ENCODE data around the gene GRM8.

The GRM8 gene

DNA sequence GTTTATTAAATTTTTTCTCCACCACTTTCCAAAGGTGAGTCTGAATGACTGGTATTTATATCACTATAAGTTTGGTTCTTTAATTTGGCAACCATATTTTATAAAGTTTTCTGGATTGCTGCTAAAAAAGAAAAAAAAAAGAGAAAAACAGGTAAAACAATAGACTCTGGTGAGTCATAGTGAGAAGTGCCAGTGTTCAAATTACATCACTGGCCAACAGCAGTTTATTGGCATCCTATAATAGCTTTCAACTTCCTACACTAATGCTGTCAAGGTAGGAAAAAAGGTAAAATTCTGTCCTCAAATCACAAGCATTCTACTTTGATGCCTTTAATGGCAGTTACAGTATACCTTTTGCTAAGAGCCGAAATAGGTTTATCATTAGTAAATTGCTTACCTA is 808.8 kb downstream of the GRM8 start:
- DNase-seq (ENCODE audit: low read depth, low spot score), result no peak

DNA sequence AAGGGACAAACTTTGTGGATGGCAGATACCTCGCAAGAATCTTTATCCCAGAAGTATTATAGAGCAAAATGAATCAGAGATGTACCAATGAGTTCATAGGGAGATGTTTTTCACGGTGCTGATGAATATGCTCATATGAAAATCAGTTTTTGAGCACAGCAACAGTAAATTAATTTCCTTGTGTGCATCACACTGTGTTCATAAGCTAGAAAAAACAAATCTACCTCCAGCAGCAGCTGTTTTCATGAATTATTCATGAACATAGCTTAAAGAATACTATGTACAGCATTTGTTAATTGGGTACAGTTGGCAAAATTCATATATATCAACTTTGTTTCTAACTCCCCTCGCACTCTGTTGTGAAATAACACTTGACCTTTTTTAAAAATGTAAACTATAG is 809.8 kb downstream of the GRM8 start:
- DNase-seq (ENCODE audit: low read depth, low spot score), result no peak

DNA sequence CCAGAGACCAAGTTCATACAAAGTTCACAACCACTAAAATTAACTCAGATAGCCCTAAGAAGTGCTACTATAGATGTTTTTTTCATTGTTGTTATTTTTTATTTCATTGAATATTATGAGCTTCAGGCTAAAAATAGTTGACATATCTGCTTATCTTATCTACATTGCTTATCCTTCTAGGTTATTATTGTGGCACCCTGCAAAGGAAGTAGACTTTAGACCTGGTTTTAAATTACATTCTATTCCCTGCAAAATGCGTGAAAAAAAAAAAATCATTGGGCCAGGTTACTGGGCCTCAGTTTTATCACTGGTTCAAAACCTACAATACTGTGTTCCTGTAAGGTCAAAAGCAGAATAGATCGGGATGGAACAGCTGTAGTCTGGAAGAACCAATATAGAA is 811.0 kb downstream of the GRM8 start:
- no peak for DNase-seq (ENCODE audit: low read depth, low spot score)

DNA sequence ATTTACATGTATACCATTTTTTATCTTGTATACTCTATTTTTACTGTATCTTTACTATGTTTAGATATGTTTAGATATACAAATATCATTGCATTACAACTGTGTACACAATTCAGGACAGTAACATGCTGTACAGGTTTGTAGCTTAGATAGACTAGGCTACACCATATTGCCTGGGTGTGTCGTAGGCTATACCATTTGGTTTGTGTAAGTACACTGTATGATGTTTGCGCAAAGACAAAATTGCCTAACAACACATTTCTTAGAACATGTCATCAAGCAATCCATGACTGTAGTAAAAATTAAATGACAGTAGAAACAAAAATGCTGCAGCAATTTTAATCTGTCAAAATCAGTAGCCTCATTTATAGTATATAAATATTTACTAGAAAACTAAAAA is 812.2 kb downstream of the GRM8 start:
- no peak for DNase-seq (ENCODE audit: low read depth, low spot score)

DNA sequence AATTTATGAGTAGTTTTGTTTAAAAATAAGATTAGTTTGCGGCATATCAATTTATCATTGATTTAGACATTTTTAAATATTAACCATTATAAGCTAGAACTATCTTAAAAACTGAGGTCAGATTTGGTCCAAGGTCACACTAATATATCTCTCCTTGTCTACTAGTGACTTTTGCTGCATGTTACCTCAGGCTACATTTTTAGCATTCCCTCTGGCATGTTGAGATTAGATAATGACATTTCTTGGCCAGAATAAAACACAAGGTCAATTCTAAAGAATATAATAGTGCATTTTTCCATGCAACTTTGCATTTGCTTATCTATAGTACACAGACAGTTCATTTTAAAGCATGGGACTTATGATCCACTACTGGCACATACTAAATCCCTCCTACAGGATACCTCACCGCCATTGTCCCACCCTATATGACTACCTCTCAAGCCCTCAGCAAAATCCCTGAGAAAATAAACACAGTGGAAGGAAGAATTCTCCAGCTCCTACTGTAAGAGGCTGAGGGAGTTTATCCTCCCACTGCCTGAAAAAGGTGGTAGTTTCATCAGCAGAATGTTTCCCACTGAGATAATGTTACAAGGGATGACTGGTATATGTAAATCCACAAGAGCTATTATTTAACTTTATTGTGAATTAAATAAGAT is 816.4 kb downstream of the GRM8 start:
- no peak for DNase-seq (ENCODE audit: low read depth, low spot score)

DNA sequence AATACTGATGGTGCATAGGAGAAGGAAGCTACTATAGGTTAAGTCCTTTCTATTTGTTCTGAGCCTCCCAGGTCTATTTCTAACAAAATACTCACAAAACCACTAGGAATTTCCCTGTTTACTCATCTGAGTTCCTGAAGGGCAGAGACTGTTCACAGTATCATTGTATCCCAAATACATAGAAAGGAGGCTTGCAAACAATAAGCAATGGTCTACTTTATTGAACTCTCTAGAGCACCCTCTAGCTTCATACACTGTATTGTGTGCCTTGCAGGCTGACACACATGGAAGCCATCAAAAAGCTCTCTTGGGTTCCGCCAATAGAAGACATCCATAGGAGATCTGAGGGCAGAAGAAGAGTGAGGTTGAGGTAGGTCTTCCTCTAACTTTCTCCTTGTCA is 826.1 kb downstream of the GRM8 start:
- no peak for DNase-seq (ENCODE audit: low read depth, low spot score)

DNA sequence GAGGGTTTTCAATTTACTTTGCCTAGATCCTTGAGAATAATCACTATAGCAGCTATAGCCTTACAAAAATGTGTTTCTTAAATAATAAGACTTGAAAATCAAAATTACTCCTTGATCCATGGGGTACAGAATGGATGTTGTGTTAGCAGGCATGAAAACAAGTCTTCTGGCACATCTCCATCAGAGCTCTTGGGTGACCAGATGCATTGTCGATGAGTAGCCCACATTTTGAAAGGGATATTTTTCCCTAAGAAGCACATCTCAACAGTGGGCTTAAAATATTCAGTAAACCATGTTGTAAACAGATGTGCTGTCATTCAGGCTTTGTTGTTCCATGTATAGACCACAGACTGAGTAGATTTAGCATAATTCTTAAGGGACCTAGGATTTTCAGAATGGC is 827.8 kb downstream of the GRM8 start:
- DNase-seq (ENCODE audit: low read depth, low spot score), result no peak

DNA sequence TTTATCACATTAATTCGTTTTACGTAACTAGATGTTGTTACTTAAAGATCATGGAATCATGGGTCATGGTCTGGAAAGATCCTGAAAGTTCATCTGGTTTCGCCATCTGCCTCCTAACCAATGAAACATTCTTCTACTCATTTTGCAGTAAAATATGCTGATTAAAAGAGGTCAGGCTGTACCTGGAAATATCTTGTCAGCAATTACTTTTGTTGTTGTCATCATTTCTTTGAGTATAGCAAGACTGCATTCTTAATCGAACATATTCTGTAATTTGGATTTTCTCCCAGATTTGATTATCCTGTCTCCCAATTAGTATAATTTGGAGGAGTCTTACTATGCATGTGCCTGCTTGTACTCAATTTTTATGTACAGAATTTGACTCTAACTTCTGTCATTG is 833.7 kb downstream of the GRM8 start:
- DNase-seq (ENCODE audit: low read depth, low spot score), result no peak

DNA sequence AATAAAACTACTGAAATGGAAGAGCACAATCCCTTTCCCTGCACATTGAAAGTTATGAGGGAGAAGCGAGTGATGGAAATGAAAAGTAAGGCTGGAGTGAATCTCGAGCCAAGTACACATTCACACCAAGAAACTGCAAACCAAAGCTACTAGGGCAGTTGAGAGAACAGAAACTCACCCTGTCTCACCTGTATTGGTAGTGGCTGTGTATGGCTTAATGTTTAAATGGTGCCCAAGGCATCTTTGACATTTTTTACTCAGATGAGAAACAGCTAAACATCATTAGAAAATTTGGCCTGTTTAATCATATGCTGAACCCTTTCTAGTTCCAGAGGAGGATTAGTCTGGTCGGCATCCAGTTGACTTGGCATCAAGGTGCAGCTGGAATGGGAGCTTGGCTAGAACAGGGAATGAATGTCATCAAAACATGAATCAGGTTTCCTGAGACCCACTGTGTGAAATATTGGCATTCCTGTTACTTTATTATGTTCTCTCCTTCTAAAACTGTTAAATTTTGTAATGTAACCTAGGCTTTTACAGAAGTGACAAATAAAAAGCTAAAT is 840.8 kb downstream of the GRM8 start:
- no peak for DNase-seq (ENCODE audit: low read depth, low spot score)

DNA sequence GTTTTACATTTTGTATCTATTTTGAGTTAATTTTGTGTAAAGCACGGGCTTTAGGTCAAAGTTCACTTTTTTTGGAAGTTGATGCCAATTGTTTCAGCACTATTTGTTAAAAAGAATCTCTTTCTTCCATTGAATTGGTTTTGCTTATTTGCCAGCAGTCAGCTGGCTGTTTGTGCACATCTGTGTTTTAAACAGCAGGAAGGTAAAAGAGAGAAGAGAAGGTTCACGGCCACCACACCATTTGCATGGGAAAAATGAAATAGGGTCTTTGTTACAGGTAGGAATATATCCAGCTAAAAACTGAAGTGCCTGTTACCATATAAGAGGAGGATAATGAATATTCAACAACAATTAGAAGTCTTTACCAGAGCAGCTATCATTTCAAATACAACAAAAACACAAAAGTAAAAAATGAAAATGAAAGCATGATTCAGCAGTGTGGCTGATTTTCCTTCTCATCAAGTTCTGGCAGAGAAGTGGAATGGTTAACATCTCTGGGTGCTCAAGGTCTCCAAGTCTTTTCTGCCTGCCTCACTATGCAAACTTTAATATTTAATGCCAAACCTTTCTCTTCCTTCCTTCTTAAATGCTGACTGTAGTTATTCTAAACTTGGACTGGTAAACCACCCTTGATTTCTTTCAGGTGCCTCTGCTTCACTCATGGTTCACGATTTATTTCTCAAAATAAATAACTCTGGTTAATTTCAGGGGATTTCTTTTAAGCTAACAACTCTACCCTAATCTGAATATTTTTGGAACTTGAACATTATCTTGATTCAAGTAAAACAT is 841.5 kb downstream of the GRM8 start:
- no peak for DNase-seq (ENCODE audit: low read depth, low spot score)

DNA sequence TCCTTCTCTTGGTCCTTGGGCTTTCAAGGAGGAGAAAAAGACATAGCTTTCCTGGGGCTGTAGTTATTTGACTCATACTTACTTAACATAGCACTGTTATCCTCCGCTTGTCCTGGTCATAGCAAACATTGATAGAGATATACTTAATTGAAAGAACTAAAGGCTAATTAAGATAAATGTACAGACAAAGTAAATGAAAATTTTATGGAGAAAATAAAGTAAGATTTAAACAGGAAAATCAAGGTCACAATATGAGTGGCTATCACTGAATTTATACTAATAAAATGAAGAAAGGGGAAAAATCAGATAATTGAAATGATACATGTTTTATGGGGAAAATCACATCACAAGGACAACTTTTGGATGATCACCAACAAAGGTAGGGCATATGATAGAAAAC is 849.7 kb downstream of the GRM8 start:
- DNase-seq (ENCODE audit: low read depth, low spot score), result no peak

DNA sequence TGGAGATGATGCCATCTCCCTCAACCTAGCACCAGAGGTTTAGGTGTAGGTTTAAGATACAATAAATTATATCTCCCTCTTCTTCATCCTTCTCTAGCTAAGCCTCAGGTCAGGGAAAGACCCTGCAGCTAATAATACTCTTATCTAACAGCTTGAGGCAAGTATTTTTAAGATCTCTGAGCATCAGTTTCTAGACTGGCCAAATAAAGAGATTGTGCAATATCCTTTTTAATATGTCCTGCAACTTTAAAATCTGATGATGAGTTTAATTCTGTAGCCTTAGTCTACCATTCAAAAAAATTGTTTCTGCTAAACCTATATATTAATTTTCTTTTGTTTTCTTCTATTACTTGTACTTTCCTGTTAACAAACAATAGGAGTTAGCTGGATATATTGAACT is 850.8 kb downstream of the GRM8 start:
- no peak for DNase-seq (ENCODE audit: low read depth, low spot score)

DNA sequence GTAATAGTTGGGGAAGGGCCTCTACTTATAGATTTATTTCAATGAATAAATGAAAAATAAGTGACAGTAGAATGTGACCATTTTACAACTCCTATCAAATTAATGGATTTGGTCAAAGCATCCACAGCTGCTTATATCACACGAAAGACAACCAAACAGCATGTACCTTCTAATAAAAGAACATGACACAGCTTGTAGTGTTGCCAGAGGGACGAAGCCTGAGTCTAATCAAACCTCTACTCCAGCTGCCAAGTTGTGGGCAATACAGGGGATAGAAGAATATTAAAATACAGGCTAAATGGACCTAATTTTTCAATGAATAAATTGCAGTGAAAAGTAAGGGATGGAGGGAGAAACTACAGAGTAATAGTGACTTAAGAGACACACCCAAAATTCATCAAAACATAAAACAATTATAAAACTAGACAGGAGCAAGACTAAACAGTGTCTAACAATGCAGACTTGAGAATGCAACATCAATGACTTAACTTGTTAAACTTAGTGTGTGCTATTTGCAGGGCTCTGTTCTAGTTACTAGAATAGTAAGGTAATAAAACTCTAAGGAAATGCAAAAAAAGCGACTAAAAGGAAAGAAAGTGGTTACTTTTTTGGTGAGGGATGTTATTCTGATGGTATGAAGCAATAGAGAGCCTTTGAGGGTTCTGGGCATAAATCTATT is 853.8 kb downstream of the GRM8 start:
- DNase-seq (ENCODE audit: low read depth, low spot score), result no peak

DNA sequence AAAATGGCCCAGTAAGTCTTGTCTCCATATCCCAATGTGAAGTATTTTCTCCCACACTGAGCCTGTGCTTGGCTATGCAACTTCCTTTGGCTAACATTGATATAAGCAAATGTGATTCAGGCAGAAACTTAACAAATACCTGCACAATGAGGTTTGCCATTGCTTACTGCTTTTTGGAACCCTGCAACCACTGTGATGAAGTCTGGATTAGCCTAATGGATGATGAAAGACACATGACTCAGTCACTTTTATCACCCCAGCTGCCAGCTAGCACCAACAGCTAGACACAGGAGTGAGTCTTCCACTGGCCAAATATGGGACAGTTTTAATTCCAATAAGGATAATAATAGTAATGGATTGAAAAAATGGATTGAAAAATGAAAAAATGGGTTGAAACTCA is 854.5 kb downstream of the GRM8 start:
- DNase-seq (ENCODE audit: low read depth, low spot score), result no peak

DNA sequence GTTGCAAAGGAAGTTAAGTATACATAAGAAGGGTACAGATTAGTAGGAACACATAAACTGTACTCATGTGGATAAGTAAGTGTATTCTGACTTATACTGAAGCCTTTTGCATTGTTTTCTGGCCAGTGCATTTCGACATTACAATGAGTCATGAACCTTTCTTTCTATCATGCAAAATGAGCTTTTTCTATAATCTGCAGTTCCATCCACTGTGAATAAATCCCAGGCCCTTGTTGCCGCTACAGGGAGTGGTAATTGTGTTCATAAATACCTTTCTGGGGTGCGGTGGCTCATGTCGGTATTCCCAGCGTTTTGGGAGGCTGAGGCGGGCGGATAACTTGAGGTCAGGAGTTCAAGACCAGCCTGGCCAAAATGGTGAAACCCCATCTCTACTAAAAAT is 858.3 kb downstream of the GRM8 start:
- no peak for DNase-seq (ENCODE audit: low read depth, low spot score)
